ENCODE measurements around the gene UTS2R.
A peak's percentile ranks its signal among the peaks of the same experiment; 100 is the strongest.
"Not testable (repeated sequence)": the region's sequence is repeated elsewhere in the genome, so short reads cannot be mapped to it uniquely, and the experiment has no call there.

Gene UTS2R

DNA sequence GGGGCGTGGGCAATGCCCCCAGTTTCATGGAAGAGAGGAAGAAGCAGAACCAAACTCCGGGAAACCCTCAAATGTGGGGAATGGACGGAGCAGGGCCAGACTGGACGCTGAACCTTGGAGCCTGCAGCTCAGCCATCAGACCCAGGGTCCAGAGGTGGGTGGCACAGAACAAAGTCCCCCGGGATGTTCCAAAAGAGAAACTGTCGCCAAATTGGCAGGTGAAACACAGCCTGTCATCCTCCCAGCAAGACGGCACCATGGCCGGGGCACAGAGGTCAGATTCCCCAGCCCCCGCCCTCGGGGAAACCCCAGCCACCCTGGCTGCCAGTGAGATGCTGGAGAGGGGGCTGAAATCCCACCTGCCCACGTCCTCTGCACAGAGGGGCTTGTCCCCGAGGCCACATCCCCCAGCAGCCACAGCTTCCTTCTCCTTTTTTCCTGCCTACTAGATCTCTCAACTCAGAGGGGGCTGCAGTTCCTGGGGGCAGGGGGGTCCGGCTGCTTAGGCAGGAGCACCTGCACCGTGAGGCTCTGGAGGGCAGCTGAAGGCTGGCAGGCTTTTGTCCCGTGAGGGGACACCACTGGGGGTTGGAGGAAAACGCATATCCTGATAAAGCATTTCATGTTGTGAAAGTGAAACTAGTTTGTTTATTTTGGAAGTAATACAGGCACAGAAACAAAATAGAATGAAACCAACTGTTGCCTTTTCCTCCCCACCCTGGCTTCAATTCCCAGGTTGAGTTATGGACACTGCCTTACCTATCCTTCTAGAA lies 36.8 kb upstream of the UTS2R start:
- no peak for DNase-seq

DNA sequence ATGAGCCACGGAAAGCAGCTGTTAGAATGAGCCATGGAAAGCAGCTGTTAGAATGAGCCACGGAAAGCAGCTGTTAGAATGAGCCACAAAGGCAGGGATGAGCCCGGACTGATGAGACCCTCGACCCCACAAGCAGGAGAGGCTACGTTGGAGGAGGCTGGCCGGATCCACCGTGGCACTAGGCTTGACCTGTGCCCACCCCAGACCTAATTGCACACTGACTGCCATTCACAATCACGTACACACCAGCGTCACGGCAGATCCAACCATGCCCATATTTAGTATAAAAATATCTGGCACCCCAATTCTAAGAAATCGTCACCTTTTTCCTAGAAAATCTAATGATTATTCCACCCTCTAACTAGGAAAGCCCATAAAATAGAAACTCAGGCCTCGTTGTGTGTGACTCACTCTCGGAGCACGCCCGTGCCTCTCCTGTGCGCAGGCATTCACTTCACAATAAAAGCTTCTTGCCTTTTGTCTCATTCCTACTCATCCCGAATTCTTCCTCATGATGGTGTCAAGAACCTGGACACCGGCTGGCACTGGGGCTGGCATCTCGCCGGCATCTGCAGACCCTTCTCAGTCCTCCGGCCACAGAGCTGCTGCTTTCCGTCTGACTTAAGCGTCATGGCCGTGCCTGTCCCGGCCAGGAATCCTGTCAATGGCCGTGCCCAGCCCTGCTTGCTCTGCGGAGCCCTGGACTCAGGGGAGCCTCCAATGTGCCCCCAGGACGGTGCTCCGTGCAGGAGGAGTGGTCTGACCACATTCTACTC lies 32.5 kb upstream of the UTS2R start:
- DNase-seq = no peak

DNA sequence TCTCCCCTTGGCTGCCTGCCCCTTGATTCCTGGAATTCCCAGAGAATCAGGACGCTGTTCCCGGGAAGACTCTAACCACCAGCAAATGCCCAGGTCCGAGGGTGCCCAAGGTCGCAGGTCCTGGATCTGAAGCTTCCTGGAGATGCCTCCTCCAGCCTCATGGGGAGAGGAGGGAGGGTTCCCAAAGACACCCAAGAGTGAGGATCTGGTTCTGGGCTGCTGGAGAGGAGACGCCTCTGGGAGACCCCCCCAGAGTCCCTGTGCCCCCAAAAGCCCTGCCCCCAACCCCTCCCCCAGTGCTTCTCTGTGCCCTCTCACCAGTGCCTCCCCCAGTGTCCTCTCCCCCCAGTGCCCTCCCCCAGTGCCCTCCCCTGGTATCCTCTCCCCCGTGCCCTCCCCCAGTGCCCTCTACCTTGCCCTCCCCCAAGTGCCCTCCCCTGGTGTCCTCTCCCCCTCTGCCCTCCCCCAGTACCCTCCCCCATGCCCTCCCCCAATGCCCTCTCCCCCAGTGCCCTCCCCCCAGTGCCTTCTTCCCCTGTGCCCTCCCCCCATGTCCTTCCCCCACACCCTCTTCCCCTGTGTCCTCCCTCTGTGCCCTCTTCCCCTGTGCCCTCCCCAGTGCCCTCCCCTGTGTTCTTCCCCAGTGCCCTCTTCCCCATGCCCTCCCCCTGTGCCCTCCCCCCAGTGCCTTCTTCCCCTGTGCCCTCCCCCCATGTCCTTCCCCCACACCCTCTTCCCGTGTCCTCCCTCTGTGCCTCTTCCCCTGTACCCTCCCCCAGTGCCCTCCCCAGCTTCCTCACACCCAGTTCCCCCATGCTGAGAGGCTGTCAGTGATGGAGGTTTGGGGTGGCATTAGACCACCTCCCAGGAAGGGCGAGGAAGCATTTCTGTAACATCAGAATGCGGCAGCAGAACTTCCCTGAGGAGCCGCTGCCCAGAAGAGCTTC lies 31.7 kb upstream of the UTS2R start:
- DNase-seq = no peak

DNA sequence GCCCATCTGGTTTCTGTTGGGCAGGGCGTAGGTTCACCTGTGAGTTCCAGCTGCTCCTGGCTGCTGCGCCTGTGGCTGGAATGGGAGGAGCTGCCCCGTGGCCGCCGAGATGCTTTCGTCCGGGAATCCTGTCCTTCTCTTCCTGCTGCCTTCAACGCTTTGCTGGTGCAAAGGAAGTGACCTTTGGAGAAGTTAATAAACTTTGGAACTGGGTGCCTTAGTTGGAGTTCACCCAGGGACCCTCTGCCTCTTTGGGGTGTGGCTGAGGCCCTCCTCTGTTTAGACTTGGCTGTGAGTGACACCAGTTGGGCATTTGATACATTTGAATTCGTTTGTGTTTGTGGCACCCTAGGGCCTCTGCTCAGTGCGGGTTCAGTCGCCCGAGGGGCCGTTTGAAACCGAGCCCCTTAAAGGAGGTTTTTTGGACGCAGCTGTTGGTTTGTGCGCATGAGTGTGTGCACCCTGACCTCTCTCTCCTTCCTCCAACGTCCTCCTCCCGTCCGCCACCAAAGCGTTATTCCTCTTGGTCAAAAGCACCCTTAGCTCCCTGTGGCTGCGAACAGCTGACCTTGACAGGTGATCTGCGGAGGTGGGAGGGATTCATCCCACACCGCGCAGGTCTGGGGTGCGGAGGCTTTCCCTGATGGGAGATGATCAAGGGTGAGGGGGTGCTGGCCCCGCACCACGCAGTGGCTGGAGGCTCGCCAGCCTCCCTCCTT lies 29.0 kb upstream of the UTS2R start:
- DNase-seq = no peak

DNA sequence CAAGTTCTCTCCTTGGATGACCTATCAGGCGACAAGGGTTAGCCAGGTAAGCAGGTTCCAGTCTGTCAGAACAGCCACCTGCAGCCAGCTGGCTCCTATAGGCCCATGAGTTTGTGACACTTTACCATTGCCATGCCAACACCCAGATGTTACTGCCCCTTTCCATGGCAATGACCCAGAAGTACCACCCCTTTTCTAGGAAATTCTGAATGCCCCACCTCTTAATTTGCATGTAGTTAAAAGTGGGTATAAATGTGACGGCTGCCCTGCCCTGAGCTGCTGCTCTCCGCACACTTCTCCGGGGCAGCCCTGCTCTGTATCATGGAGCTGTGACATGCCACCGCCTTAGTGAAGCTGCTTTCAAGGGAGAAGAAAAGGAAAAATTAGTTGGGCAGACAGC lies 28.0 kb upstream of the UTS2R start:
- no peak for DNase-seq

DNA sequence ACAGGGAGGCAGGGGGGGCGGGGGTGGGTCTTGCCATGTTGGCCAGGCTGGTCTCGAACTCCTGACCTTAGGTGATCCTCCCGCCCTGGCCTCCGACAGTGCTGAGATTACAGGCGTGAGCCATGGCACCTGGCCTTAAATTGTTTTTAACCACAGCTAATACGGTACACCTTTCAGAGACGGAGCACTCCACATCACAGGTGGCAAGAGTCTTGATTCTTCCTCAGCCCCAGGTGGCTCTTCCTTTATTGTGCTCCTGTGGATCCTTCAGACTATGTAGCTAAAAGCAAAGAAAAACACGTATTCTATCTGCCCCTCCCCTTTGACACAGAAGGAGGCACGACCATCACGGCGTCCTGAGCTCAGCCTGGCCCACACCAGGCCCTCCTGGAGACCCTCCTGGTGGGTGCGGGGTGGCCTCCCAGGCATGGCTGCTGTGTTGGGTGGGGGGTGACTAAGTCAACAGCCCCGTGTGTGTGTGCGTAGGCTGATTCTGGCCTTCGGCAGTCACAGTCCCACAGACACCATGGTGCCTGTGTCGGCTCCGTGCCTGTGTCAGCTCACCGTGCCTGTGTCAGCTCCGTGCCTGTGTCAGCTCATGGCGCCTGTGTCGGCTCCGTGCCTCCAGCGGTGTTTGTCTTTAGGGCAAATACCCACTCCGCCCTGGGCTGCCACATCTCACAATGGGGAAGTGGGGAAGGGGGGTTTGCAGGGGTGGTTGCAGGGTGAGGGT lies 27.2 kb upstream of the UTS2R start:
- DNase-seq = no peak

DNA sequence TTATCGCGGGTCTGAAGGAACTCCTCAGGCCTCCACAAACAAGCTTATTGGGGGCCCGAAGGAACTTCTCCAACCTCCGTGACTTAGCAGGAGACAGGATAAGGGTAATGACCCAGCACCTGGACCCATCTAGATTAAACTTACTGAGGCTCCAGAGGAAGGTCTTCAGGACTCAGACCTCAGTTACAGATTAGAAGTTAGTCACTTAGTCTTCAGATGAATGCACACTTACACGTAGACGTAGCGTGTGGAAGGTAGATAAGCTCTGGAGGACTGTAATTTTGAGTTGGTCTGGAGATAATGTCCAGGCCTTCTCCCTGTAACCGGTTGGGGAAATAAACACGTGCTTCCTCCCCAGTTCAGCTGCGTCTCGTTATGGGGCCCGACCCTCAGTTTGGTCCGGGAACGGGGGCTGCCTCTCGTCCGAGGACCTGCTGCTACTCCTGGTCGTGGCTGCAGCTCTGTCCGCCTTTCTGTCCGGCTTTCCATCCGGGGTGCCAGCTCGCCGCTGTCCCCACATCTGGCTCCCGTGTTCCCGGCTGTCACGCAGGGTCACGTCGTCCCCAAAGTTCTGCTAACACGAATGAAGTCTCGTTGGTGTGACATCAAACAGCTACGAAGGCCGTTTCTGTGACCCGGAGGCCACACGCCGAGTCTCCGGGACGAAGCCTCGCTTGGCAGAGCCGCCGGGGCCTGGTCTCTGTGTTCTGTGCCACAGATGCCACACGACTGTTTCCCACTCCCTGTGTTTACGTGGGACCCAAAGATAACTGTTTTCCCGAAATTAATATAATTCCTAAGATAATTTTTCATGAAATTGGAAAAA lies 26.2 kb upstream of the UTS2R start:
- no peak for DNase-seq

DNA sequence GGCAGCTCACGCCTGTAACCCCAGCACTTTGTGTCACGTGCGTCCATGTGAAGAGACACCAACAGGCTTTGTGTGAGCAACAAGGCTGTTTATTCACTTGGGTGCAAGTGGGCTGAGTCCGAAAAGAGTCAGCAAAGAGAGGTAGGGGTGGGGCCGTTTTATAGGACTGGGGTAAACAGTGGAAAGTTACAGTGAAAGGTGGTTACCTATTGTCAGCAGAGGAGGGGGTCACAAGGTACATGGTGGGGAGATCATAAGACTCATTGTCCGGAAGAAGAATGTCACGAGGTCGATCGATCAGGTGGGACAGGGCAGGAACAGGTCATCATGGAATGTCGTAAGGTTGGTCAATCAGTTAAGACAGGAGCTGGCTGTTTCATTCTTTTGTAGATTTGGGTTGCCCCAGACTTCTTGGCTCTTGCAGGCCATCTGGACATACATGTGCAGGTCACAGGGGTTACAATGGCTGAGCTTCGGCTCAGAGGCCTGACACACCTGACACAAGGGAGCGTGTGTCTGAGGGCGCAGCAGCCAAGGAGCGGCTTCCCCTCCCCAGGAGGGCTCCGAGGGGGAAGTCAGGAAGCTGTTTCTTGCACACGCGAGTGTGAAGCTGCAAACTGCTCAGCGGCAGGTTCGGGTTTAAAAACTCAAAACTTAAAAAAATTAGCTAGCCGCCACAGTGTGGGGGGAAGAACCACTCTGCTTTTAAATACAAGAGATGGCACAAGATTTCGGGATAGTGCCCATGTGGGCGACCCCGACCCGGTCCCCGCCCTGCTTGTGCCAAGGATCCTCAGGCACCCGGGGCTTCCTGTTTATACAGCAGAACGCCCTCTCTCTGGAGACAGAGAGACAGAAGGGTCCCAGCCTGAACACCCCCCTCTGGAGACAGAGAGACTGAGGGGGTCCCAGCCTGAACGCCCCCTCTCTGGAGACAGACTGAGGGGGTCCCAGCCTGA lies 24.9 kb upstream of the UTS2R start:
- DNase-seq = no peak

DNA sequence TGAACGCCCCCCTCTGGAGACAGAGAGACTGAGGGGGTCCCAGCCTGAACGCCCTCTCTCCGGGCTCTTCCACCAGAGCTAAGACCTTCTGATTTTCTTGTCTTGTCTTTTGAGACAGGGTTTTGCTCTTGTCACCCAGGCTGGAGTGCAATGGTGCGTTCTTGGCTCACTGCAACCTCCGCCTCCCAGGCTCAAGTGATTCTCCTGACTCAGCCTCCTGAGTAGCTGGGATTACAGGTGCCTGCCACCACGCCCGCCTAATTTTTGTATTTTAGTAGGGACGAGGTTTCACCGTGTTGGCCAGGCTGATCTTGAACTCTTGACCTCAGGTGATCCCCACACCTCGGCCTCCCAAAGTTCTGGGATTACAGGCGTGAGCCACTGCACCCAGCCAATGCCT lies 23.6 kb upstream of the UTS2R start:
- DNase-seq = not testable (repeated sequence)

DNA sequence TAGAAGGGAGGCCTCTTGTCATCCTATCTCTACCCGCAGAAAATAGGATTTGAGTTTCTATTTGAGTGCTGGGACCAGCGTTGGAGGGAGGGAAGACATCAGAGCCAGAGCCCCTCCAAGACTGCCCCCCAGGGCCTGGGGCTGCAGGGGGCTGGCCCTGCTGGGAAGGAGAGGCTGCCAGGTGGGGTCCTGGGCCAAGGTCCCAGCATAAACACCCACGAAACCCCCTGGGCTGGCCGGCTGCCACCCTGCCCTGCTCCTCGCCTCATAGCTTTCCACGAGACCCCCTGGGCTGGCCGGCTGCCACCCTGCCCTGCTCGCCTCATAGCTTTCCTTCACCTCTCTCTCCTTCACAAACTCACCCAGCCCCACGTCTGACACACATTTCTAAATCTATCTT lies 23.1 kb upstream of the UTS2R start:
- no peak for DNase-seq

DNA sequence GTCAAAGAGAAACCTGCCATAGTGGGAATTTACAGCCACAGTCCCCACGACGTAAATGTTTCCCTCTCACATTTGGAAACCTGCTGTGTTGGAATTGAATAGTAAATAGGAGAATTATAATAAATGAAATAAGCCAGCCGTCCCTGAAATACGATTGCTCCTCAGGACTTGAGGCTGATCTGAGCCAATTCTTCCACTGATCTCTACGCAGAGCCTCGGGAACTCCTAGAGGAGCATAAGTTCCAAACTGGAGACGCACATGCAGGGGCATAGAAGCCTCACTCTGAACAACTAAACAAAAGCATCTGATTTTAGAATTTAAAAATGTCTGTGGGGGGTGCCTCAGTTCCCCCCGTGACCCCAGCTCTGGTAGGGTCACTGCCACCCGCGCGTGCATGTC lies 22.7 kb upstream of the UTS2R start:
- no peak for DNase-seq

DNA sequence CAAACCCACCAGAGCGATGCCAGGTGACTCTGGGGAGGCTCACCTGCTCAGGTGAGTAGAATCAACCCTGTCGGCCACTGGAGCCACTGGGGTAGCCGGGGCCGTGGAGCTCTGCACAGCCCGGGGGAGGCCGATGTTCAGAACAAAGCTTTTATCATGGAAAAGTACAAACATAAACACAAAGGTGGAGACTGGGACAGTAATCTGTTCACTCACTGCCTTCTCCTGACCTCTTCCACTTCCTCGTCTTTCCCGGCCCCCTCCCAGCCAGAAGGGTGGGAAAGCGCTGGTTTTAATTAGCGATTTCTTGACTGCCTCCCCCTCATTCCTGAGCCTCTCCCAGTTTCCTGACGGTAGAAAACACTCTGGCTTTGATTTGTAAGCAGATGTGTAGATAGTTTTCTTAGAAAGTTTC lies 22.3 kb upstream of the UTS2R start:
- DNase-seq = no peak

DNA sequence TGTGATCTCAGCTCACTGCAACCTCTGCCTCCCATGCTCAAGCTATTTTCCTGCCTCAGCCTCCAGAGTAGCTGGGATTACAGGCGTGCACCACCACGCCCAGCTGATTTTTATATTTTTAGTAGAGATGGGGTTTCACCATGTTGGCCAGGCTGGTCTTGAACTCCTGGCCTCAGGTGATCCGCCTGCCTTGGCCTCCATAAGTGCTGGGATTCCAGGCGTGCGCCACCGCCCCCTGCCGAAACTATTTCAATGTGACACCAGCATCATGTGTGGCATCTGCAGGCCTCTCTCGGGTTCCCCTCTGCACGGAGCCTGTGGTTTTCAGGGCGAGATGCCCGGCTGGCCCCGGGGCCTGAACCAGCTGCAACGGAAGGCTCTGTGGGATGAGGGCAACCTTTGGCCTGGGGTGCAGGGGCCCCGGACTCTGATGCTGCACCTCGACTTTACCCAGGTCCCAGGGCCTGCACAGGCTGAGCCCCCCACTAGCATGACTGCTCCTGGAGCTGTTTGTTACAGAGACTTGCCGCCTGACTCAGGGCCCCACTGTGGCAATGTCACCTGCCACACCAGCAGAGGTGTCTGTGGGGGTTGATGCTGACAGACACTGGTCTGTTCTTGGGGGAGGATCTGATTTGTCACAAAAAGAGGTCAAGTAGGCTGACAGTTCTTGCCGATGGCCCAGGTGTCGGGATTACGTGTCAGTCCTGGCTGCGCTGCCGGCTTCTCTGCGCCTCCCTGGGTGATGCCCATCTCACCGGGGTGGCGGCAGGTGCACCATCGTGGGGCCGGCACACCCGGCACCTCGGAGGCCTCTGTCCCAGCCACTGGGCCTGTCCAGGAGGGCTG lies 21.2 kb upstream of the UTS2R start:
- DNase-seq = no peak

DNA sequence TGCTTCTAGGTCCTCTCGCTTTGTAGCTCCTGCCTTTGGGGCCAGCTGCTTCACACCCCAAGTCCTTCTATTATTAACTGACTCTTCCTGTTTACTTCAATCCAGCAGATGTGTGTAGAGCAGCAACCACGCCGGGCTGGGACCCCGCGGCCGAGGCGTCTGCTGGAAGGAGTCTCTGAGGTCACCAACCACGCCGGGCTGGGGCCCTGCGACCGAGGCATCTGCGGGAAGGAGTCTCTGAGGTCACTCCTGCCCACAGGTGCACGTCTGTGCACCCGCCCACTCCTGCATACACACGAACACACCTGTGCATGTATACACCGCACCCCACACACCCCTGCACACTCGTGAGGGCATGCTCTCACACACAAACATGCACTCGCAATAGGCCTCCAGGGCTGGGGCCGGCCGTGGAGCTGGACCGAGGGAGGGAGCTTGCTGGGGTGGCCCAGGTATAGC lies 20.3 kb upstream of the UTS2R start:
- DNase-seq = no peak

DNA sequence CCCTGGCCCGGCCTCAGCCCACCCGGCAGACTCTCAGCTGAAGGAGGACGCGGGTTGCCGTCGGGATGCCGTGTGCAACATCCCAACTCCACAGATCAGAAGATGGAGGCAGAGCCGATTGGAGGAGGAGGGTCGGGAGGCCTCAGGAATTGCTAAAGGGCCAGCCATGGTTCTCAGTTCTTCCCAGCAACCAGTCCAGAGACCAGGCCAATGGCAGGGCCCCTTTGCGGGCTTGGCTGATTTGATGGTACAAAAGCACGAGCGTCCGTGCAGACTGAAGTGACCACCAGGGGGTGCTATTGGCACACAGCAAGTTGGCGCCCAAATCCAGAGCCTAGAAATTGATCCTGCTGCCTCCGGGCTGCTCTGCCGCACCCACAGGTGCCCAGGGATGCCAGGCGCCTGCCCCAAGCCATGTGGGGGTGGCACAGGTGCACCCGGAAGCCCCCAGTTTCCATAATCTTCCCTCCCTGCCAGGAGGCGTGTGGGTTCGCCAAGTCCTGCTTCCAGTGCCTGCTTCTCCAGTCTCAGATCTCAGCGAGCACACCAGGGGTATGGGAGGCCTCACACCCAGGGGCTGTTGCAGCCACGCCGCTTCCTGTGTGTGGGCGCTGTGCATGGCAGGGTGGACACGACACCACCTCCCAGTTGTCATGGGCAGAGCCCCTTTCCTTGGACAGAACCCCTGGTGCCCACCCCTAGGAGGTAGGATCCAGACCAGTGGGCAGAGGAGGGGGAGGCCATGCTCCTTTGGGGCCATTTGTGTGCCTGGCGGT lies 19.7 kb upstream of the UTS2R start:
- DNase-seq = peak; percentile 62

DNA sequence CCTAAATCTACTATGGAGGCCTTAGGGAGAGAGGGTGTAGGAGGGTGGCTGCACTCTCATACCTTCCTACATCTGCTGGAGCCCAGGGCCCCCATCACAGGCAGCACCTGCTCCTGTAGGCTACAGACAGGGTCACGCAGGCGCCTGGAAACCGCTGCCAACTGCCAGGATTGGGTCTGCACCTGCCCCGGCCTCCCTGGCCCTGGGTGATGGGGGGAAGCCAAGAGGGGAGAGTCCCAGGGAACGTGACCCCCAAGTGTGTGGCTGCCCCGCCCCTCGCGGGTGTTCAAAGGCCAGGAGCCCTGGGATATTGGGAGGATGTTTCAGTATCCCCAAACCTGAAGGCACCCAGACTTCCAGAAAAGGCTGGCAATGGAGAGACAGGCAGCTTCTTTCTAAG lies 18.1 kb upstream of the UTS2R start:
- no peak for DNase-seq

DNA sequence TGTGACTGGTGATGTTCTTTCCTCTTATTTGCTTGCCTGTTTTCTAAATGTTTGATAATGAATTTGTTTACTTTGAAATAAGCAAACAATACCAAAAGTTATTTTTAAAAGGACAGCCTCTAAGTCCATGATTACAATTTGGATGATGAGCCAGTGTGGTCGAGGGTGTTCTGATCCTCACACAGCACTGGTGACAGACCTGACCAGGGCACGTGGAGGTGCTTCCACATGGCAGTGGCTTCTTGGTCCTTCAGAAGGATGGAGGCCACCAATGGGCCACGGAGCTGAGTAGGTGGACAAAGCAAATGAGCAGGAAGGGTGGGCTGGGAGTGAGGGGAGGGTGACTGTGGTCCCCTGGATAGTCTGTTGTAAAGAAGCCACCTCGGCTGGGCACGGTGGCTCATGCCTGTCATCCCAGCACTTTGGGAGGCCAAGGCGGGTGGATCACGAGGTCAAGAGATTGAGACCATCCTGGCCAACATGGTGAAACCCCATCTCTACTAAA lies 16.7 kb upstream of the UTS2R start:
- no peak for DNase-seq

Measured in DMS 273 treated with DMSO at 0.1 percent for 48 hours (cell line).